Measurements from ENCODE around the gene ROR2.
"Not testable (repeated sequence)": the region's sequence is repeated elsewhere in the genome, so short reads cannot be mapped to it uniquely, and the experiment has no call there.

ROR2 gene

DNA sequence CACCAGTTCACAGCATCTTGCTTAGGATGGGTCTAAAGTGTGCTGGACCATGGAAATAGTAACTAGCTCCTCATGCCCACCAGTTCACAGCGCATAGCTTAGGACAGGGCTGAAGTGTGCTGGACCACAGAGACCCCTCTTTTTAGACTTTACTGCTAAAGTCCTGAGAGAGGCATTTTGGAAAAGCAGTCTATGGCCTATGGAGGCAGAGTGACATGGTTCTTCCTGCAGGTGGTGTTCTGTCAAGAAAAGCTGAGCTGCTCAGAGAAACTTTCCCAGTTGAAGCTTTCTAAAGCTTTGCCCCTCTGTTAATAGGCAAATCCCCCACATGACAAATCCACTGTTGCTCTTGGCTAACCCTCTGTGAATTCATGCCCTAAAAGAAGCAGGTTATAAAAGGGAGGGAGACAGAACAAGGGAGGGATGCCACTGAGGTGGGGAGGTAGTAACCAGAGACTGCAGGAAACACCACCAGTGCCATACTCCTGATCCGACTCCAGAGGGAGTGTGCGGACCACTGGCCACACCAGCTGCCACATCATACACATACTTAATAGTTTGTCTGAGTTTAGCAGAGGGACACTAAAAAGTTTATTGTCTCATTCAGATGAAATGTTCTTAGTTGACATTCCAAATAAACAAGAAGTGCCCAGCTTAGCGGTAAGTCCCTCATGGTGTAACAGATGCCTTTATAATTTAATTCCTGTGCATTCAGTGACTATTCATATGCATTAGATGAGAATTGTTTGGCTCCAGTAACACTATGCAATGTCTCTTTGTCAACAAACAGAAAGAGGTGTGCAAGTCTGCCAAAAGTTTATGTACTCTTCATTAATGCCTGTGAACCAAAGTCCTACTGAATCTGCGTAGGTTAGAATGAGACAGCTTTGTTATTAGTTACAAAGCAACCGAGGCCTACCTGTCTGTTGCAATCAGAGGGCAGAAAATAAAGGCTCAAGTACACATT, 290.2 kb downstream of the ROR2 start:
- TF ChIP-seq JUND (IDR thresholded peaks at IDR 0.05; ENCODE audit: low read depth), result no peak
- in situ Hi-C loops (cut with HindIII; ENCODE audit: low pct_unique_long_range_greater_than_20kb, low sequenced_read_pairs), result no loop called here
- DNase-seq (ENCODE audit: low read depth in 1 of 2, low spot score in 1 of 2), result peak; percentile 52 to 61

DNA sequence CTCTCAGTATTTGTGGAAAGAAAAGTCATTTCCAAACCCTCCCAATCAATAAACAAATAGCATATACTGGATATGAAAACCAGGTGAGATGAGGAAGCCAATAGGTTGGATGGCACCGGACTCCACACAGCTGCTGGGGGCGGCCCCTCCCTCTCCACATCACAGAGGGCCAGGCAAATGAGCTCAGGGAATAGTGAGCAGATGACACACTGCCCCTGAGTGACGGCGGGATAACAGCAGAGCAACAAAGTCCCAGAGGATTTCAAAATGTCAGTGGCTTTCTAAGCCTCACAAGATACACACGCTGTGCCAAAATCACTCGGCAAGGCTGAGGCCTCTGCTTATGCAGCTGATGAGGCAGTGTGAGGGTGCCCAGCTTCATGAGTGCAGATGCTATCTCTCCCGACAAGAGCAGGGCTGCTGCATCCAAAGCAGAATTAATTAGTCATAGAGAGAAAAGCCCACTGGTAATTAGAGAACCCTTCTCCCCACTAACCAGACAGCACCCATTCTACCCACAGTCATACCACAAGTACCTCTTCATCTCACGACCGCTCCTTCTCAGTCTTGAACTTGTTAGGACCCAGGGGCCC, 291.4 kb downstream of the ROR2 start:
- in situ Hi-C loops (cut with HindIII; ENCODE audit: low pct_unique_long_range_greater_than_20kb, low sequenced_read_pairs), result no loop called here
- DNase-seq (ENCODE audit: low read depth in 1 of 2, low spot score in 1 of 2), result no peak

DNA sequence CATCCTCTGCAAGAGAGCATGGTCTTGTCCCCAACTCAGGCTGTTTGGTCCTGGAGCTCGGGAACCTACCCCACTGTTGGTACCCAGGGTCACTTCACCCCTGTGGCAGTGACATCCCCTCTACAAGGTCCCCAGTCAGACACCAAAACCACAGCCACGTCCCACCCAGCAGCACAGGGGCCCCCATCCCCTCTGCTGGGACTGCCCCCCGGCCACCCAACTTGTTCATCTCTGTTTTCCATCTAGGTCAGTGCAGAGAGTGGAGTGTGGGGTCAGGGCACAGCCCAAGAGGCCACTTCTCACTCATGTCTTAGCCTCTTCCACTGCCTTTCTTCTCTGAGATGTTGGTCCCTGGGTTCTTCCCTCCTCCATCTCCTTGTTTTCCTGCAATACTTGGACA, 292.5 kb downstream of the ROR2 start:
- DNase-seq (ENCODE audit: low read depth in 1 of 2, low spot score in 1 of 2), result no peak
- no peak for TF ChIP-seq JUND (IDR thresholded peaks at IDR 0.05; ENCODE audit: low read depth)
- in situ Hi-C loops (cut with HindIII; ENCODE audit: low pct_unique_long_range_greater_than_20kb, low sequenced_read_pairs), result no loop called here

More for the DNA sequence above, 291.4 kb downstream of the ROR2 start:
- no peak for TF ChIP-seq JUND (IDR thresholded peaks at IDR 0.05; ENCODE audit: low read depth)

DNA sequence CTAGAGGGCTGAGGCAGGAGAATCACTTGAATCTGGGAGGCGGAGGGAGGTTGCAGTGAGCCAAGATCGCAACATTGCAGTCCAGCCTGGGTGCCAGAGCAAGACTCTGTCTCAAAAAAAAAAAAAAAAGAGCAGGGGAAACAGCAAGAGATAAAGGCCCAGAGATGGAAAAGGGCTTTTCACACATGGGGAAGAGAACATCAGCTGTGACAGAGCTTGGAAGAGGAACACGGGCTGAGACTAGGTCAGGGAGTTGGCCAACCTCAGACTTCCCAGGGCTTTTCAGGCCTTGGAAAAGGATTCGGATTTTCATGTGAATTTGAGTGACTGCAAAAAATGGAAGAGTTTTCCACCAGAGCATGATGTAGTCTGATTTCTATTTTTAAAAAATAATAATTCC, 294.4 kb downstream of the ROR2 start:
- DNase-seq (ENCODE audit: low read depth in 1 of 2, low spot score in 1 of 2), result no peak
- in situ Hi-C loops (cut with HindIII; ENCODE audit: low pct_unique_long_range_greater_than_20kb, low sequenced_read_pairs), result no loop called here
- TF ChIP-seq JUND (IDR thresholded peaks at IDR 0.05; ENCODE audit: low read depth), result no peak

DNA sequence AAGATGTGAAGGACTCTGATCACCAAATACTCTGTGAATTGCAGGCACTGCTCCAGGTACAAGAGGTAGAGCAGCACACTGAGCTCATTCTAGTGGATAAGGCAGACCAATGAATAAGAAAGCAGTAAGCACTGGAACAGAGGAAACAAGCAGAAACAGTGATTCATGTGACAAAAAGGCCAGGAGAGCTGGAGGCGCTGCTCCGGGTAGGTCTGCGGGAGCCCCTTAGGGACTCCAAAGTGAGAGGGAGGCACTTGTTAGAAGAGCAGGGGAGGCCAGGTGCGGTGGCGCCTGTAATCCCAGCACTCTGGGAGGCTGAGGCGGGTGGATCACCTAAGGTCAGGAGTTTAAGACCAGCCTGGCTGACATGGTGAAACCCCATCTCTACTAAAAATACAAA, 294.8 kb downstream of the ROR2 start:
- TF ChIP-seq JUND (IDR thresholded peaks at IDR 0.05; ENCODE audit: low read depth), result no peak
- no peak for DNase-seq (ENCODE audit: low read depth in 1 of 2, low spot score in 1 of 2)
- in situ Hi-C loops (cut with HindIII; ENCODE audit: low pct_unique_long_range_greater_than_20kb, low sequenced_read_pairs), result no loop called here

DNA sequence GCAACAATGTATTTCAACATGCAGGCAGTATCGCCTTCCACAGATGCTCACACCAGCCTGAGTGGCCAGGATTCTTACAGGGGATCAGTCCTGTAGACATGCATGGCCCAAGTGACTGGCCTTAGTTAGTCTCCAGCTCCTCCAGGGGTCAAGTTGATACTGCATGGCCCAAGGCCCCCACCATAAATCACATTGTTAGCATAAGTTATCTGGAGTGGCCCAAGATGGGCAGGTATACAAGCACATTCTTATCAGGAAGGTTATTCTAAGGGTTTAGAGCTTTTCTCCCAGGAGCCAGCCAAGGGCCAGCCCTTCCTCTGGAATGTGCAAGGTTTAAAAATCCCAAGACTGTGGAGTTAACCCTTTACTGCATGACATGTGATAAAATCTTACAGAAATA, 295.5 kb downstream of the ROR2 start:
- no peak for DNase-seq (ENCODE audit: low read depth in 1 of 2, low spot score in 1 of 2)
- no peak for TF ChIP-seq JUND (IDR thresholded peaks at IDR 0.05; ENCODE audit: low read depth)
- in situ Hi-C loops (cut with HindIII; ENCODE audit: low pct_unique_long_range_greater_than_20kb, low sequenced_read_pairs), result no loop called here

DNA sequence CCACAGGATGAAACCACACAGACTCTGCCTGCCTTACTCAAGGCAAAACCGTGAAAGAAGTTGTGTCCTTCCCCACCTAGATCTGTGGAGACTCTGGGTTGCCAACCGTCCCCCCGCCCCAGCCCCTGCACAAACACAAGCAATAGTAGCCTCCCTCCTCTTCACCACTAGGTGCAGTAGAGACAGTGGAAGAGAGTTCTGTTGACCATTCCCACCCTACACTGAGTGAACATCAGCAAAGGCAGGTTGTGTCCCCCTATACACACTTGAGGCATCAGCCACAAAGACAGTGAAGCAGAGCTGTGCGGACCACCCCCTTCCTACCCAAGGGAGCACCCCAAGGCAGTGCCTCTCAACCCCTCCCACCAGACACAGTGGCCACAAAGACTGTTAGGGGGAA, 302.7 kb downstream of the ROR2 start:
- in situ Hi-C loops (cut with HindIII; ENCODE audit: low pct_unique_long_range_greater_than_20kb, low sequenced_read_pairs), result no loop called here

DNA sequence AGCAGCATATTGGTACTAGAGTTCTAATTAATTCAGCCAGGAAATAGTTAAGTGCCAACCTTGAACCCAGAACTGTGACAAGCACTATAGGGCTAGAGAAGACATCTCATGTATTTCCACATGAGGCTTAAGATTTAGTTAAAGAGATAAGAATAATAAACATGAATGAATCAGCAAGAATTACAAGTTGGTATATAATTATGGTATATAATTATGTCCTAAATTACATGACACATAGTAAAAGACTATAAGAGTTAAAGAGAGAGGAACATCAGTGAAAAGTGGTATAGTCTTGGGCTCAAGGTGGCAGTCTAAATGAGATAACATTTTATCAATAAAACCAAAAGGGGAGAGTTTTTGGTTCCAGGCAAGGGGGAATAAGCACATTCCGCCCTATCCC, 303.3 kb downstream of the ROR2 start:
- in situ Hi-C loops (cut with HindIII; ENCODE audit: low pct_unique_long_range_greater_than_20kb, low sequenced_read_pairs), result no loop called here
- no peak for DNase-seq (ENCODE audit: low read depth in 1 of 2, low spot score in 1 of 2)
- TF ChIP-seq JUND (IDR thresholded peaks at IDR 0.05; ENCODE audit: low read depth), result no peak

More for the DNA sequence above, 302.7 kb downstream of the ROR2 start:
- TF ChIP-seq JUND (IDR thresholded peaks at IDR 0.05; ENCODE audit: low read depth), result no peak
- DNase-seq (ENCODE audit: low read depth in 1 of 2, low spot score in 1 of 2), result no peak

DNA sequence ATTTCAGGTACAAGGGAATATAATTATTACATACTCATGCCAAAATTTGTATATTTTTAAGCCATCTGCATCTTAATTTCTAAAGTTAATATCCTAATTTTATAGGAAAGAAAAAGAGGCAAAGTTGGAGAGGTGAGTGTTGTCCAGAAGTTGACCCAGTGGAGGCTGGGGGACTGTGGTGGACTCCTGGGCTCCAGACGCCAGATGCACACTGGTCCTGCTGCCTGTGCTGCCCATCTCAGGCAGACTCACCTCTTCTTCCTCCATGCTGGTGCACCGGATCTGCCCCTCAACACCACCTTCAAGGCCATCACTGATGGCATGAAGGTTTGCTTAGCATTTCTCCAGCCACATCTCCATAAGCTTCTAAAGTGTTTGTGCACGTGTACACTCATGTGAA, 305.6 kb downstream of the ROR2 start:
- DNase-seq (ENCODE audit: low read depth in 1 of 2, low spot score in 1 of 2), result no peak
- no peak for TF ChIP-seq JUND (IDR thresholded peaks at IDR 0.05; ENCODE audit: low read depth)
- in situ Hi-C loops (cut with HindIII; ENCODE audit: low pct_unique_long_range_greater_than_20kb, low sequenced_read_pairs), result no loop called here

DNA sequence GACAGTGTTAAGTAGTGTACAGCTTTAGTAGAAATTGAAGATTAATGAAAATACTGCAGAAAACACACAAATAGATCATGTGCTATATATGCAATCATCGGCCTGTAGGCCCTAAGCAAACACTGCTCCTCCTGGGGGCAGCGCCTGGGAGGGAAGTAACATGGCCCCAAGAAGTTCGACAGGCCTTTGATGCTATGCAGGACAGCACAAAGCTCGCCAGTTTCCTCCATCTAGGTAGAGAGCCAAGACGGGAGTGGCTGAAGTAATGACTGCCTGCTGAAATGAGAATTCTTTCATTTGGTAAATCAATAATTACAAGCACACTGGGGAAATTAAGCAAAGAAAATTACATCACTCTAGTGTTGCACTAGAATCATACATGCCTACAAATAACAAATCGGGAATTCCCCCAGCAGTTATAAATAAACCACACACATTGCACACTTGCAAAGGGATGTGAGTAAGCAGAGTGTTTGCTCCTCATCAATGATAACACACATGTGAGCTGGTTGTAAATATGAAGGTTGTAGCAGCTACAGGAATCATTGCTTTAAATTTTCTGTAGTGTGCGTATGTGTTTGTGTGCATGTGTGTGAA, 306.4 kb downstream of the ROR2 start:
- no peak for DNase-seq (ENCODE audit: low read depth in 1 of 2, low spot score in 1 of 2)
- in situ Hi-C loops (cut with HindIII; ENCODE audit: low pct_unique_long_range_greater_than_20kb, low sequenced_read_pairs), result no loop called here
- TF ChIP-seq JUND (IDR thresholded peaks at IDR 0.05; ENCODE audit: low read depth), result no peak

DNA sequence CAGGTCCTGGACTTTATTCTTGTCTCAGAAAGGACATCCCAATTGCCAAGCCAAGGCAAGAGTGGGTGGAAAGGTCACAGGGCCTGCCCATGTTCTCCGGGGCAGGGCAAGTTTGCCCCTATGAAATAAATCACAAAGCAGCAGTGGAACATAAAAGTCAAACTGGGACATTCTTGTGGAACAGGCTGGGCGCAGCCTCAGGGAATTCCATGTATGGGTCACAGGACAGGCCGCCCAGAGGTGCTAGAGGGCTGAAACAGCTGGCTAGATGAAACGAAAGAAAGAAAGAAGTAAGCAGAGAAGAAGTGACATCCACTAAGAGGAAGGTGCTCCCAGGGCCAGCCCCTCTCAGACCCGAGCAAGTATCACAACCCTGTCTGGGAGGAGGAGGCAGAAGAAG, 307.3 kb downstream of the ROR2 start:
- in situ Hi-C loops (cut with HindIII; ENCODE audit: low pct_unique_long_range_greater_than_20kb, low sequenced_read_pairs), result no loop called here
- DNase-seq (ENCODE audit: low read depth in 1 of 2, low spot score in 1 of 2), result peak in 1 of 2 experiments; percentile 48
- TF ChIP-seq JUND (IDR thresholded peaks at IDR 0.05; ENCODE audit: low read depth), result no peak

DNA sequence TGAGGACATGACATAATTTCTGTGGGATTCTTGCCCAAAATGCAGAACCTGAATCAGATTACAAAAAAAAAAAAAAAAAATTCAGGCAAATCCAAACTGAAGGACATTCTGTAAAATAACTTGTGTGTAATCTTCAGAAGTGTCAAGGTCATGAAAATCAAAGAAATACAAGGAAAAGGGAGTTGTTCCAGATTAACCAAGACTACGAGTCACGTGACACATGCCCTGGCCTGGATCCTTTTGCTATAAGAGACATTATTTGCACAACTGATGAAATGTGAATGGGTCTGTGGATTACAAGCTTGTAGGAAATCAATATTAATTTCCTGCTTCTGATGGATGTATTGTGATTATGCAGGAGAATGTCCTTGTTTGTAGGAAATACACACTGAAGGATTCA, 309.6 kb downstream of the ROR2 start:
- in situ Hi-C loops (cut with HindIII; ENCODE audit: low pct_unique_long_range_greater_than_20kb, low sequenced_read_pairs), result no loop called here
- TF ChIP-seq JUND (IDR thresholded peaks at IDR 0.05; ENCODE audit: low read depth), result no peak

DNA sequence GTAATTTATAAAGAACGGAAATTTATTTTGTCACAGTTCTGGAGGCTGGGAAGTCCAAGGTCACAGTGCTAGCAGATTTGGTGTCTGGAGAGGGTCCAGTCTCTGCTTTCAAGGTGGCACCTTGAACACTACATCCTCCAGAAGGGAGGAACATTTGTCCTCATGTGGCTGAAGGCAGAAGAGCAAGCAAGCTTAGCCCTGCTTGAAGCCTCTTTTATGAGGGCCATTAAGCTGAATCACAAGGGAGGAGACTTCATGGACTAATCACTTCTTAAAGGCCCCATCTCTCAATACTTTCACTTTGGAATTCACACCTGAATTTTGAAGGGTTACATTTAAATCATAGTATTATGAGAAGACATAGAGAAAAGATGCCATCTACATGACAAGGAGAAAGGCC, 311.0 kb downstream of the ROR2 start:
- no peak for DNase-seq (ENCODE audit: low read depth in 1 of 2, low spot score in 1 of 2)
- TF ChIP-seq JUND (IDR thresholded peaks at IDR 0.05; ENCODE audit: low read depth), result no peak
- in situ Hi-C loops (cut with HindIII; ENCODE audit: low pct_unique_long_range_greater_than_20kb, low sequenced_read_pairs), result no loop called here

More for the DNA sequence above, 309.6 kb downstream of the ROR2 start:
- no peak for DNase-seq (ENCODE audit: low read depth in 1 of 2, low spot score in 1 of 2)

DNA sequence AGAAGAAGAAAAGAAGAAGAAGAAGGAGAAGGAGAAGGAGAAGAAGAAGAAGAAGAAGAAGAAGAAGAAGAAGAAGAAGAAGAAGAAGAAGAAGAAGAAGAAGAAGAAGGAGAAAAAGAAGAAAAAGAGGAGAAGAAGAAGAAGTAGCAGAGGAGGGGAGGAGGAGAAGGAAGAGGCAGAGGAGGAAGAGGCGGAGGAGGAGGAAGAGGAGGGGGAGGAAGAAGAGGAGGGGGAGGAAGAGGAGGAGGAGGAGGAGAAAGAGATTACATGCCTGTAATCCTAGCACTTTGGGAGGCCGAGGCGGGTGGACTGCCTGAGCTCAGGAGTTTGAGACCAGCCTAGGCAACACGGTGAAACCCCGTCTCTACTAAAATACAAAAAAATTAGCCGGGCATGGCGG, 315.2 kb downstream of the ROR2 start:
- DNase-seq (ENCODE audit: low read depth in 1 of 2, low spot score in 1 of 2); in situ Hi-C loops (cut with HindIII; ENCODE audit: low pct_unique_long_range_greater_than_20kb, low sequenced_read_pairs): not testable (repeated sequence)

Data from T47D (cell line).